CD4-positive, alpha-beta T cell treated with Interleukin-2 at 100 ng/mL for 4 hours (primary cell): ENCODE data around the gene MRPS34.

Experiments
- DNase-seq: peaks from one replicate; pipeline ENCODE4 v3.0.0-alpha.2; 2020; ENCODE audit warnings: low spot score

Gene MRPS34

DNA sequence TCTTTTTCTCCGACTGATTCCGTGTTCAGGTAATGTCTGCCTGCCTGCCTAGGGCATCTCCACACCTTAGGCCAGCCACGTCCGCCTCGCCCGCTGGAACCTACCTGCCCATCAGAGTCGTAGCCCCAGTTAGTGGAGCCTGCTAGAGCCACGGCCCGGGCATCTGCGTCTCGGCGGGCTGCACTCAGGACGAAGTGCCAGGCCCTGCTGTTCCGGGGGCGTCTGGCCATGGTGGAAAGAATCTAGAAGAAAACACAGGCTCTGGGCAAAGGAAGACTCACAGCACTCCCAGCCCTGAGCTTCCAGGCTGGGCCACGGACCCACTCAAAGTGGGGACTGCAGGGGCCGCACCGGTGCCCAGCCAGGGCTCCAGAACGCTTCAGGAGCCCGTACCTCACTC, 8.3 kb upstream of the MRPS34 start:
- DNase-seq: no peak

- no peak for DNase-seq
Measured at GRCh38 chr16:1780677-1781072, 7.7 kb upstream of the MRPS34 start.

DNA sequence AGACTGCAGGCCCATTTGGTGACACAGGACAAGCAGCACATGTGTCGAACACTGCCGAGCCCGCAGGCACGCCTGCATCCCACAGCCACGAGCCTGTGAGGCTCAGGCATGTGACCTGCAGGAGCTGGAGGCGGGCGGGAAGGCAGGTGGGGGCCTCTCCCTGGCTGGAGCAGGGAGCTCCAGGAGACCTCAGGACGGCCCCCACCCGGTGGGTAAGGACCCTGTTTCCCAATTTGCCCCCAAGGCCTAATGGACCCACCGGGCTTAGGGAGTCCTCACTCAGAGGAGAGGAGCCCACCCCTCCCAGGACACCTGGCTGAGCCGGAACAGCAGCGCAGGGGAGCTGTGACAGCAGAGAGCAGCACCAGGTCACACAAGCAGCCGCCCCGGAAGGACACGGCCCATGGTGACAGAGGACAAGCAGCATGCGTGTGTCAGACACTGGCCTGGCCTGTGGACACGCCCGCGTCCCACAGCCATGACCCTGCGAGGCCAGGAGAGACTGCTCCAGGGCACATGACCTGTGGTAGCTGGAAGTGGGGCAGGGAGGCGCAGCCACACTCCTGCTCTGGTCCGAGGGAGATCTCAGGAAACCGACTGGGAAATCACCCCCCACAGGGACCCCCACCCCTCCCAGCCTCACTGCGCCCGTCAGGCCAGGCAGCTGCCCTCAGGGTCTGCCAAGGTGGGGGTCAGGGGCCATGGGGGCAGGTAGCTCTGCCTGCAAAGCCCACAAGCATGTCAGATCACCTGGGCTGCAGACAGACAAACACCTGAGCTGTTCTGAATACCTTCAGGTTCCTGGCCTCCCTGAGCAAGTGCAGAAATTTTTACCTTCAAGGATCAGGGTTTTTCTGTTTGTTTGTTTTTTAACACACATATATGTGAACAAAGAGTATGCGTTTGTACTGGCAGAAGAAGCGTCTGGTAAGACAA, 7.1 kb upstream of the MRPS34 start:
- DNase-seq: no peak

DNA sequence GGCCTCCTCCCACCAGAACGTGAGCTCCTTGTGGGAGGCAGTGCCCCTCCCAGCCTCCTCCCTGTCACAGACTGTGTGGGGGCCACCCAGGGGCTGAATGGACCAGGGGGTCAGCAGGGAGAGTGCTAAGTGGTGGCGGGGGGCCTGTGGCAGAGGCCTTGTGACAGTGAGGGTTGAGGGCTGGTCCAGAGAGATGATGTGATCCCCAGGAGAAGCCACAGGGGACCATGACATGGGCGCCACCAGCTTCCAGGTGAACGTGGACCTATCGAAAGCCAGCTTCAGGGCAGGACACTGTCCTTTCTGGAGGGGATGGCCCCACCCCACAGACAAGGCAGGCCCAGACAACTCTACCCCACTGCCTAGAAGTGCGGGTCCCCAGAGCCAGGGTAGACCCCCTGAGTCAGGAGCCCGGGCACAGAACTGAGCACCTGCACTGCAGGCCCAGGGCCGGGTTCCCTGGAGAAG, 6.3 kb upstream of the MRPS34 start:
- no peak for DNase-seq

DNA sequence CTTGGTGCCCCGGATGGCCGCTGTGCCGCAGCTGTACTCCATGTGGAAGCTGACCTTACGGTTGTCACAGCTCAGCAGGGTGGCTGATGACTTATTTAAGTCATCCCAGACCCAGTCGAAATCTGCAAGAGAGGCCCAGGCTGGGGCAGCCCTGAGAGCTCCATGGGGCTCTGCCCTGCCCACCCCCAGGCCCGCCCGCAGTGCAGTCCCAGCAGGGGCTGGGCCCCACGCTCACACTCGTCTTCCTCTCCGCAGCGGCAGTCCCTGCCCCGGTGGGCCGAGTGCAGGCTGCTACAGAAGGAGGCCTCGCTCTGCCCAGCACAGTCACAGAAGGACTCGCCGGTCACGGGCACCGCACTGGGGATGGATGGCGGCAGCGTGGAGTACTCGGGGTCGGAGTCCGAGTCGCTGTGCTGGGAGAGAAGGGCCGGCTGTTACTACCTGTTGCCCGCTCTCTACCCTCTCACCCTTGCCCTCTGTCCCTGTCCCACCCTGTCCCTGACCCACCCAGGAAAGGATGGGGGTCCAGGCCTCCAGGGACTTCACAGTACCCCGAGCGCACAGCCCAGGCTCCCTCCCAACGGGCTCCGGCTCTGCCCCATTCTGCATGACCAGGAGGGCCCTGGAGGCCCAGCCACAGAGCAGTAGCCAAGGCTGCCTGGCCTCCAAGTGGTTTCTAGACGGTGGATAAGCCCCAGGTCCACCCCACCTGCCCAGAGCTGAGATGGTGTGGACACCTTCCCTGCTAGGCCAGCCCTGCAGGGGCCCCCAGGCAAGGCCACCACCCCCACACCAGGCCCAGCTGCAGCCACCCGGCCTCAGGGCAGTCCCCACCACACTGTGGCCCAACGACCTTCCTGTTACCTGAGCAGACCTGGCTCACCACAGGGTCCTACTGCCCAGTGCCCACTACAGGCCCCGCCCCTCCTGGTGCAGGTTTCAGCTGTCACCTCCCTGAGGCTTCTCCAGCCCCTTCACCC, 5.6 kb upstream of the MRPS34 start:
- no peak for DNase-seq

- no peak for DNase-seq
Measured at GRCh38 chr16:1777375-1778199, 4.7 kb upstream of the MRPS34 start.

GRCh38 chr16:1776991-1777374, 4.0 kb upstream of the MRPS34 start:
- no peak for DNase-seq

GRCh38 chr16:1776672-1776955, 3.7 kb upstream of the MRPS34 start:
- no peak for DNase-seq

- no peak for DNase-seq
Measured at GRCh38 chr16:1775846-1776671, 3.1 kb upstream of the MRPS34 start.

DNA sequence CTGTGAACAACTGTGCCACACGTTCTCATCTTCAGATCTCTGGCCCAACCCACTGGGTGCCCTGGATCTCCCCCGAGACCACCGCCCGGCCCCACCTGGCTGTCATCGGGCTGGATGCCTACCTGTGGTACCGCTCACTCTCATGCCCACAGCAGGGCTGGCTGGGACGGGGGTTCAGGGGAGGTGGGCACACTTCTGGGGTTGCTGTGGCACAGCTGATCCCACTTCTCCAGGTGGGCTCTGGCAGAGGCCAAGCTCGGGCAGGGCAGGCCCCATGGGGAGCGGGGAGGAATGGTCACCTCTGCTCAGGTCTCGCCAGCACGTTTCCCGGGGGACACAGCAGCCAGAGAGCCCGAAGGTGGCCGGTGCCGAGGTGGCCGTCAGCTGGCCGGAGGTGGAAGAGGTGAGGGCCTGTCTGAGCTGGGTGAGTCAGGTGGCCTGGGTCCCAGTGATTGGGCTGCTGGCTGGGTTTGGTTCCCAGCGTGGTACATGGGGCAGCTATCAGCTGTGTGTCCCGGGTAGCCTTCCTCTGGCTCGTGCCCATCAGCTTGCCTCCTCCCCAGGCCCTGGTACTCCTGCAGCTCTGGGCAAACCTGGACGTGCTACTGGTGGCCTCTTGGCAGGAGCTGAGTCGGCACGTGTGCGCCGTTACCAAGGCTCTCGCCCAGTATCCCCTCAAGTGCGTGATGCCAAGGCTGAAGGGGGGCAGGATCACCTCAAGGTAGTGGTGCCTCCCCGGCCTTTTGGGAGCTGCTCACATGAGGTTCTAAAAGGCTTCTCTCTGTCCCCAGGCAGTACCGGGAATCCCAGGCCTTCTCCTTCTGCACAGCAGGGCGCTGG, 2.3 kb upstream of the MRPS34 start:
- DNase-seq: no peak

GRCh38 chr16:1774448-1774780, 1.5 kb upstream of the MRPS34 start:
- no peak for DNase-seq

DNA sequence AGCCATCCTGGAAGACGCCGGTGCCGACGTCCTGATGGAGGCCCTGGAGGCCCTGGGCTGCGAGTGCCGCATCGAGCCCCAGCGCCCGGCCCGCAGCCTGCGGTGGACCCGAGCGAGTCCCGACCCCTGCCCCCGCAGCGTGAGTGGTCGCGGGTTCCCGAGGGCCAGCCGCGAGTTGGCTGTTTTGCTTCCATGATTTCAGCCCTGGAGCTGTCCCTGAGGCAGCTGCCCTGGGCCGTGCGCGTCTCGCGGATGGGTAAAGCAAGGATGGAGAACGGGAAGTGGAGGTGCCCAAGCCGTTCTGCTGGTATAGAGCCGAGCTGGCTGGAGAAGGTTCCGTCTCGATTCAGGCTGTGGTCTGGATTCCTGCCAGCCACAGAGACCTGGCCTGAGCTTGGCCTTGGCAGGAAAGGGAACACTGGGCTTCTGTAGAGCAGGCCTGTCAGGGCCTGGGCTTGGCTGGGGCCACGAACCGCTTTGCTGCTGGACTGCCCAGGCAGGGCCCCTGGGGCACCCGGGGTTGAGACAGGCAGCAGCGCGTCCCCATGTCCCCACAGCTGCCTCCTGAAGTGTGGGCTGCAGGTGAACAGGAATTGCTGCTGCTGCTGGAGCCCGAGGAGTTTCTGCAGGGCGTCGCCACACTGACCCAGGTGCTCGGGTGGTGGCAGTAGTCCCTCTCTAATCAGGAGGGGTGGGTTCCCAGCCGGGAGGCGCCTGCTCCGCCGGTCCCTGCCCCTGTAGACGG, 941 bp upstream of the MRPS34 start:
- no peak for DNase-seq

DNA sequence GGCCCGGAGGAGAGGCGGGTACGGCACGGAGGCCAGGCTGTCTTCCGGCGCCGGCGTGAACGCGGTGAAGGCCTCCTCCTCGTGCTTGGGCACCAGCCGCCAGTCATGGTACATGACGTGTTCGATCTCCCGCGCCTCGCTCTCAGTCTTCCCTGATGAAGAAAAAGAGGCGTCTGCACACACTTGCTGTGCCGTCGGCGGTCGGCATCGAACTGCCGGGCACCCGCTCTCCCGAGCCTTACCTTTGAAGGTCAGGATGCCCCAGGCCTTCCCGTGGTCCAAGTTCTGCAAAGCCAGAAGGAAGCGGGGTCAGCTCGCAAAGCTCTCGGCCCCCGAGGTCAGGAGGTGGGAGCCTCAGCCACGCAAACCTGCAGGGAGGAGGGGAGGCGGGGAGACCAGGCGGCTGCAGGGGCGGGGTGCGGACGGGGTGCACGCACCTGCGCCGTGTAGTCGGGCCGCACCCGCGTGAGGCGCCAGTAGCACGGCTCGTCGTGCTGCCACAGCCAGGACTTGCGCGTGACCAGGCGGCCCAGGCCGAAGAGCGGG, 499 bp downstream of the MRPS34 start, which contains the start of gene EME2:
Gene EME2, plus strand, starts transcription at position 449 of the 546 bp plus-strand sequence. CDS start 418 bp downstream, outside the sequence.
- DNase-seq: peak; percentile 33

GRCh38 chr16:1771864-1772361, 1.0 kb downstream of the MRPS34 start:
- DNase-seq: no peak

DNA sequence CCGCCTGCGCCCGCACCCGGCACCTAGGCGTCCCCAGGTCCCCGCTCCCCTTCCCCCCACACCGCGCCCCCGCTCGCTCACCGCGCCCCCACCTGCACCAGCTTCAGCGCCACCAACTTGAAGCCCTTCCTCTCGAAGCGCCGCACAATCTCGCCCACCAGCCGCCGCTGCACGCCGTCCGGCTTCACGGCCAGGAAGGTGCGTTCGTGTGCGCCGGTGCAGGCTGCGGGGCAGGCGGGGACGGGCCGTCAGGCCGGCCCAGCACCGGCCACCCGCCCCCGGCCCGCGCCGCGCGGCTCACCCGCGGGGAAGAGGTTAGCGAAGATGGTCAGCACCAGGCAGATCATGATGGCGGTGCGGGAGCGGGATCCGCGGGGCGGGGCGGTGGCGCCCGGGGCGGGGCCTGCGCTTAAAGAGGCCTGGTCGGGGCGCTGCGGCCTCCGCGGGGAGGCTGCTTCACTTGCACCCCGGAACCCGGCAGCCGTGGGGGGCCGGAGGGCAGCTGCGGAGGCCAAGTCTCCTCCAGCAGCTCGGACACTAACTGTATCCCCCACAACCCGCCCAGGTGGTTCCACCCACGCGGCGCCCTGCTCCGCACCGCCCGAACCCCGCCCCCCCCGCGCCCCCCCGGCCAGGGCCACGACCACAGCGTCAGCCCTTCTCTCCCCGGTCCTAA, 1.6 kb downstream of the MRPS34 start, which contains the start of gene NME3:
Gene NME3, minus strand, starts transcription at position 356 of the 676 bp plus-strand sequence. Its CDS starts 9 bp downstream, at position 347.
- DNase-seq: peak; percentile 75

- DNase-seq: peak; percentile 58
Measured at GRCh38 chr16:1770328-1771187, 2.4 kb downstream of the MRPS34 start.
